Amygdala (tissue), 56 donors: Measurements from ENCODE around the gene ATP5ME.
A peak's percentile ranks its signal among the peaks of the same experiment; 100 is the strongest.
"Not testable (repeated sequence)": the region's sequence is repeated elsewhere in the genome, so short reads cannot be mapped to it uniquely, and the experiment has no call there.

Experiments
- DNase-seq, 56 donors: peaks; one replicate each; lab custom pipeline; 2025; lab: John Stamatoyannopoulos, UW

ATP5ME gene

DNA sequence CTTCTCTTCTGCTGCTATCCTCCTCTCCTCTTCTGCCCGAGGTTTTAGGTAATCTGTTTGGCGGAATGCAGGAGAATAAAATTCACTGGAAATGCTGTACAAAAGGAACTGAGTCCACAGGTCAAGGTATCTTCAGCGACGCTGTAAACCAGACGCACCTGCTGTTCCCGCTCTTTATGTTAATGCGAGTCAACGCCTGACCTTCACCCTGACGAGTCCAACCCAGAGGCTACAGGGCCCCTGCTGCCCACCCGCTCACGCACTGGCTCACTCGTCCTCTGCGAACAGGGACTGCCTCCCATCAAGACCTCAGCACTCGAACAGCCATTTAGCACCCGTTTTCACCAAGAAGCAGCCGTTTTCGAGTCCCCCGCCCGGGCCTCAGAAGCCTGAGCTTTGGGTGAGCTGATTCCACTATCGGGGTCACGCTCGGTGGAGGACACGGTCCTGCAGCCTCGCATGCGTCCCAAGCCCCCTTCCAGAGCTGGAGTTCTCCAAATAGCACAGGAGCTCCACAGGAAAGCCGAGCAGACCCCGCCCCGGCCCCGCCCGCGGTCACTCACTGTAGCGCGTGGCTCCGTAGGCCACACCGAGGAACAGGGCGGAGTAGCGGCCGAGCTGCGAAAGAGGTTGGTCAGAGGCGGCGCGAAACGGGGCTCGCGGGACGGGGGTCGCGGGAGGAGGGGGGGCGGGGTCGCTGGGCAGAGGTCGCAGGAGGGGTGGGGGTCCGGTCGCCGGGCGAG lies 556 bp downstream of the ATP5ME start:
- DNase-seq = peak in 2 of 56 donors; percentile 21 to 36

DNA sequence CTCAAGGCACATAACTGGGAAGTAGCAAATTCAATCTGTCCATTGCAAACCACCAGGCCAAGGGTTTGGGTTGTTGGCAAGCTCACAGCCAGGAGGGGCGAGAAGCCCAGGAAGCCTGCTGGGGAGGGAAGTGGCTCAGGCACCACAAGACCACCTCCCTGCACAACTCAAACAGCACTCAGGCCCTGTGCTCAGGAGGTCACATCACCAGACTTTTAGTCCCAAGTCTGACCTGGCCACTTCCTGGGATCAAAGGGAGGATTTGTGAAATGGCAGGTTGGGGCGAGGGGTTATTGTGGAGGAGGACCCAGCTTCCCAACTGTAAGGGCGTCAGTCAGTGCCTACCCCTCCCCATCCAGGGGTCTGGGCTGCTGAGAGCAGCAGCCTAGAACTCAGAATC lies 2.3 kb downstream of the ATP5ME start:
- no peak for DNase-seq

DNA sequence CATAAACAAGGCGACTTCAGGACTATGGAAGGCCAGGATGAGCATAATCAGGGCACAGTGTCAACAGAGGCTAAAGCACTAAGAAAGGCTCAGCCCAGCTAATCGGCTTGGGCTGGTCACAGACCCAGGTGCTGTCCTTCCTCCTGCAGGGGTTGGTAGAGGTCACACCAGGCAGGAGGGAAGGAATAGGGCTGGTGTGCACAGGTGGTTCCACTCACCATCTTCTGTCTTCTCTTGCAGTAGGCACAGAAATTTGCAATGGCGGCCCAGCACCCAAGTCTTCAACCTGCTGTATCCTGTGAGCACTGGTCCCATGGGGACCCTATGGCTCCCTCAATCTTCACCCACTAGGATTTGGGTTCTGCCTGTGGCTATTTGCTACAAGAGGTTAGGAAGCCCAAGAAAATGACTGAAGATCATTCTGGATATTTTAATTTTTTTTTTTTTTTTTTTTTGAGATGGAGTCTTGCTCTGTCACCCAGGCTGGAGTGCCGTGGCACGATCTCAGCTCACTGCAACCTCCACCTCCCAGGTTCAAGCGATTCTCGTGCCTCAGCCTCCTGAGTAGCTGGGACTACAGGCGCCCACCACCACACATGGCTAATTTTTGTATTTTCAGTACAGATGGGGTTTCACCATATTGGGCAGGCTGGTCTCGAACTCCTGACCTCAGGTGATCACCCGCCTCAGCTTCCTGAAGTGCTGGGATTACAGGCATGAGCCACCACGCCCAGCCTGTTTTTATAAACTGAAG lies 4.1 kb downstream of the ATP5ME start:
- not testable (repeated sequence) for DNase-seq

DNA sequence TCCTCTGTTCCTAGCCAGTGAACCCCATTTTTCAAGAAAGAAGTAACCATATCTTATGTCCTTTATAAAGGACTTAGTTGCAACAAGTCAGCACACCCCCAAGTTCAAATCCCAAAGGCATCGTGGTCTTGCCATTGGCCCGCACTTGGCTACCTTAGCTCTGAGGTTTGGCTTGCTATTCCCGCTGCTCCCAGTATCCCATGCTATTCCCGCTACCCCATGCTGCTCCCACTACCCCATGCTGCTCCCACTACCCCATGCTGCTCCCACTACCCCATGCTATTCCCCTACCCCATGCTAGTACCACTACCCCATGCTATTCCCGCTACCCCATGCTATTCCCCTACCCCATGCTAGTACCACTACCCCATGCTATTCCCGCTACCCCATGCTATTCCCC lies 5.9 kb downstream of the ATP5ME start:
- DNase-seq = not testable (repeated sequence)

DNA sequence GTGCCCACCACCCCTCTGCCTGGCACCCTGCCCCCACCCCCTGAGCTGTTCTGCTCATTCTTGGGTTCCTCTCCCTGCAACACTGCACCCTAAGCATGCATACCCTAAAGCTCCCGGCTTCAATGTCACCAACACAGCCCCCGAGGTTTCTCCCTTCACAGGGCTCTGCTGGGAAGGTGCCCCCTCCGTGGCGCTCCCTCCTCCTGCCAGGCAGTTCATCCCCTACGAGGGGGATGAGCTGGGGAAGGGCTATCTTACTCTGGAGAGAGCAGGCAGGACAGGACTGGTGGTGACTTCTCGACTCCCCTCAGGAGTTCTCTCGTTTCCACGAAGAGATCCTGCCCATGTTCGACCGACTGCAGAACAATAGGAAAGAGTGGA lies 6.5 kb downstream of the ATP5ME start:
- no peak for DNase-seq

DNA sequence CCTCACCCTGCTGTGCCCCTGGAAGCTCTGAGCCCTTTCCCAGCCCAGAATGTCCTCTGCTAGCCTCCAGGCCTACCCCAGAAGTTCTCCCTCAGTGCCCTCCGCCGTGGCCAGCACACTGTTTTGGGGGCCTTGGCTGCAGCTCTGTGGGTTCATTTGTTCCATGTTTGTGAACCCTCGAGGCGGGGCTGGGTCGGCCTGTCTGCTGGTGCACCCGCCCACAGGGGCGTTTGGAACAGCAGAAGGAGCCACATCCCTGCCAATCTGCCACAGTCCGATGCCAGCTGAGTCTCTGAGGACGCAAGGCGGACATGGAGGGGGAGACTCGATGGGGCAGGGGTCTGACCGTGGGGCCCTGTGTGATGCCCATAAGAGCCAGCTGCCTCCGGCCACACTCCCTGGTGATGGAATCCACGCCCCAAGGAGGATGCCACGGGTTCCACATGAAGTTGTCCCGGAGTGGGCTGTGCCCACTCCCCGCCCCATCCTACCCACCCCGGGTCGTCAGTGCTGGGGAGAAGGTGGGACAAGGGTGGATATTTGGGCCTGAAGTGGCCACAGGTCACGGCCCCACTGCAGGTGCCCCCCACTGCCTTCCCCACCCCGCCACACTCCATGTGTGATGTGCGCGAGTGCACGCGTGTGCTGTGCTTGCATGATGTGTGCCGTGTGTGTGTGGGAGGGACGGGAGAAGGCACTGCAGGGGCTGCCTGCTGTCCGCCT lies 7.1 kb downstream of the ATP5ME start:
- peak in 1 of 56 donors; percentile 14 for DNase-seq

DNA sequence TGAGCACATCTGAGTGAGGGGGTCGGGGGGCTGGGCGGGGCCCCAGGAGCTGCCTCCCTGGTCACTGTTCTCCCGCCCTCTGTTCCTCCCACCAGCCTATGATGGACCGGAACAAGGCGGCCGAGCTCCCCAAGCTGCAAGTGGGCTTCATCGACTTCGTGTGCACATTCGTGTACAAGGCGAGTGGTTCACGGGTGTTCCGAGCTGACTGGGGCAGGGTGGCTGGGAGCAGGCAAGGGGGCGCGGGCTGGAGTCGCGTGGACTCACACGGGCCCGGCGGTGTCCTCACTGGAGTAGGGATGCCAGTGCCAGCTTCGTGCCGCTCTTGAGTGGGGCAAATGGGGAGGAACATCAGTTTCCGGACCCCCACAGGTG lies 7.7 kb downstream of the ATP5ME start:
- DNase-seq = peak in 1 of 56 donors; percentile 61

DNA sequence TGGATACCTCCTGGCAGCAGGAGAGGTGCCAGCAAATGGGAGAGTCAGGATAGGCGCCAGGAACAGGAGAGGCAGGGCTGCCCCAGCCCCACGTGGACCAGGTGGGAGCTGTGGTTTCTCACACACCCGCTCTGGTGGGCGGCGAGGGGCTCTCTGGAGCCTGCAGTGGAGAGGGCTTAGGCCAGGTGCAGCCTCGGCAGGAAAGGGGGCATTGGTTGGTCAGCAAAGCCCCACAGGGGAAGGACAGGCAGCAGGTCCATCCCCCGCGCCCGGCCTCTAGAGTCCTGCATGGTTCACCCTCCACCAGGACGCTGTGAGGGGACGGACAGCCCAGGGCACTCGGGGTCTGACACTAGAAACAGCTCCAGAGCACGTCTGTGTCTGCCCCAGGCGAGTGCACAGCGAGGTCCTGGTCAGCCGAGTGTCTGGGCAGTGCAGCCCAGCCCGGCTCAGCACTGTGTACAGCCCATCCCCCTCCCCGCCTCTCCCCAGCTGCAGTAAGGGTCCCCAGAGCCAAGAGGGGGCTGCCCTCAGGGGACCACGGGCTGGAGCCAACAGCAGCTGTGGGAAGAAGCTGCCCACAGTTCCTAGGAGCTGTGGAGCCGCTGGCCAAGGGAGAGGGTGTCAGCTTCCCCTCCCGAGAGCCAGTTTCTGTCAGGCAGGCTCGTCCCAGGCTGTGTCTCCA lies 8.2 kb downstream of the ATP5ME start:
- DNase-seq = peak in 9 of 56 donors; percentile 24 to 68 (median 47)

DNA sequence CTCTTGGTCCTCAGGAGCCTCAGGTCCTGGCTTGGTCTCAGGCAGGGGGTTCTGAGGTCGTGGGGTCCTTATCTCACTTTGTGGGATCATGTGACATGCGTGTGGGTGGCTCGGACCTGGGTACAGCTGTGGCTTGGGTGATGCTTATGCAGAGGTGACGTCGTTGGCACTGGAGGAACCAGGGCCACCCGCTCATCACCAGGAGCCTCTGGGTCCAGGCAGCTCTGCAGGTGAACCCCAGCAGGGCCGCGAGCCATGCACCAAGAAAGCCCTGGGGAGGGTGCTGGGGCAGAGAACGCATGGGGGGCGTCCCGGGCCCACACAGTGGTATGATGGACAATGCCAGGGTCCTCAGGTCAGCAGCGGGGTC lies 8.7 kb downstream of the ATP5ME start:
- peak in 1 of 56 donors; percentile 36 for DNase-seq

DNA sequence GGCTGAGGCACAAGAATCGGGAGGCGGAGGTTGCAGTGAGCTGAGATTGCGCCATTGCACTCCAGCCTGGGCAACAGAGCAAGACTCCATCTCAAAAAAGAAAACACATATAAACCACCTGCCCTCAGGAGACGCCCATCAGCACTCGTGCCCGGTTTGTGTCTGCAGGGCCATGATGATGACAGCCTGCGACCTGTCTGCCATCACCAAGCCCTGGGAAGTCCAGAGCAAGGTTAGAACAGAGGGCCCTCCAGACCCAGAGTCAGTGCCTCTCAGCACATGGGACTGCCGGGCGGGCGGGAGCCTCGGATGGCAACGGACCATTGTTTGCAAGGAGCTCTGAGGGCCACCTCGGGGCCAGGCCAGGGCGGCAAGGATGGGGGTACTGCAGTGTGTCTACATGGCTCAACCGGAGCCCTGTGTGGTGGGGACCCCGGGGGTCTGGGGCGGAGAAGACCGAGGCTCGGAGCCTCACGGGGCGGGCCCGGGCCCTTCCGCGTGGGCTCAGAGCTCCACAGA lies 9.3 kb downstream of the ATP5ME start:
- no peak for DNase-seq

DNA sequence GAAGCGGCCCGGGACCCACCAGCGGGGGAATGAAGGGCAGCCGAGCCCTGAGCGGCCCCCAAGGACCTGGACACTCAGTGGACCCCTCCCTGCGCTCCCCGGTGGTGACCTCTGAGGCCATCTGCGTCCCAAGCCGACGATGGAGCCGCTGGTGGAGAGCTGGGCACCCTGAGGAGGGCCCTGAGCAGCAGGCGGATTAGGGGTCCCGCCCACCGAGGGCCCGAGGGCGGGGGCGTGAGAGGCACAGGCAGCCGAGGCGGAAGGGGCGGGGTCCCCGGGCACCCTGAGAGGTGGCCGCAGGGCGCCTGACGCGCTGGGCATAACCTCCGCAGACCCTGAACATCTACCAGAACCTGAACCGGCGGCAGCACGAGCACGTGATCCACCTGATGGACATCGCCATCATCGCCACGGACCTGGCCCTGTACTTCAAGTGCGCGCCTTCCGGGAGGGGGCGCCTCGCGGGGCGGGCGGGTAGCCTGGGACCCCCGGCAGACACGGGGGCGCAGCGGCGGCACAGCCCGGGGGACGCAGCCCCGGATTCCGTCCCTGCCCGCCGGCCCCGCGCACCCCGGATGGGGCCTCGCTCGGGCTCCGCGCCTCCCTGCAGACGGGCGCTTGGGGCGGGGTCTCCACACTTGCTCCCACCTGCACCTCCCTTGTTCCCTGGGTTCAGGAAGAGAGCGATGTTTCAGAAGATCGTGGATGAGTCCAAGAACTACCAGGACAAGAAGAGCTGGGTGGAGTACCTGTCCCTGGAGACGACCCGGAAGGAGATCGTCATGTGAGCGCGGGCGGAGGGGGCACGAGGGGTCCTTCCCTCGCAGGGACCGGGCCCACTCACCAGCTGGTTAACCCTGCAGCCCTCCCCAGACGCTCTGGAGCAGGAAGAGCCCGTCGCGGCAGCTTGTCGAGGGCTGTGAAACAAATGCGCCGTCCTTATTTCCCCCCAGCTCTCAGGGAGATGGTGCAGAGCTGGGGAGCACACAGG lies 10.3 kb downstream of the ATP5ME start:
- peak in 14 of 56 donors; percentile 10 to 79 (median 43) for DNase-seq

DNA sequence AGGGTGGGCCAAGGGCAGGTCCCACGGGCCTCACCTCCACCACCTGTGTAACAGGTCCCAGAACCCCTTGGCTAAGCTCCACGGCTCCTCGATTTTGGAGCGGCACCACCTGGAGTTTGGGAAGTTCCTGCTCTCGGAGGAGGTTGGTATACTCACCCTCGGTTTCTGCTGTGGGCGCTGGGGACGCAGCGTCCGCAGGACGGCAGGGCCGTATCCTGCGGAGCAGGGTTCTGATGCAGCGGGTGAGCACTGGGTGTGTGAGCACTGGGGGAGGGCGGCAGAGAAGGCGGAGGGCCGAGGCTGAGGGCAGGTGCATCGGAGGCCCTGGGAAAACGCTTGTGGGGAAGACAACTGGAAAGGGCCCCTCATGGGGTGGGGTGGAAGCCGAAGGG lies 11.0 kb downstream of the ATP5ME start:
- no peak for DNase-seq

DNA sequence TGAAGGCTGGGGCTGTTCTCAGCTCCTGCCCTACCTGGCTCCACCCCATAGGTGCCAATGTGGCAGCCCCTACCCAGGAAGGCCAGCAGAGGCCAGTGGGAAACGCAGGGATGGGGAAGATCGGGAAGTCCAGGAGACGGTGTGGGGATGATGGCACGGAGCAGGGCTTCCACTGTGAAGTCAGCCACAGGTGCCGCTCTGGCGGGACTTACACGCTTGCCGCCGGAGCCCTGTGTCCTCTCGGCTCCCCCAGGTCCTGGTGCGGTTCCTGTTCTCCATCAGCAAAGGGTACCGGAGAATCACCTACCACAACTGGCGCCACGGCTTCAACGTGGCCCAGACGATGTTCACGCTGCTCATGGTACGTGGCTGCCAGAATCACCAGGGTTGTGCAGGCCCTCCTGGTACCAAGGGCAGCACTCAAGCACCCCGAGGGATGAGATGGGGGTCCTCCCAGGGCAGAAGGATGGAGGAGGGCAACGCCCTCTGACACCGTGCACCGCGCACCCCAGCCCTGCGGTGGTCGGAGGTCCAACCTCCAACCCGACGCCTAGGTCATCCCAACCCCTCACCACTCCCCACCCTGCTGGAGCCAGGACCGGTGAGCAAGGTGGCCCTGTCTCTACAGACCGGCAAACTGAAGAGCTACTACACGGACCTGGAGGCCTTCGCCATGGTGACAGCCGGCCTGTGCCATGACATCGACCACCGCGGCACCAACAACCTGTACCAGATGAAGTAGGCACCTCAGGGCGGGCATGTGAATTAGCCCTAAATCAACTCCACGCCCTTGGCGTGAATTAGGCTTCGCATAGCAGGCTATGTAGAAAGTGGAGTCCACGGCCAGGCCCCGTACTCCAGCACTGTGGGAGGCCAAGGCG lies 12.0 kb downstream of the ATP5ME start:
- no peak for DNase-seq

DNA sequence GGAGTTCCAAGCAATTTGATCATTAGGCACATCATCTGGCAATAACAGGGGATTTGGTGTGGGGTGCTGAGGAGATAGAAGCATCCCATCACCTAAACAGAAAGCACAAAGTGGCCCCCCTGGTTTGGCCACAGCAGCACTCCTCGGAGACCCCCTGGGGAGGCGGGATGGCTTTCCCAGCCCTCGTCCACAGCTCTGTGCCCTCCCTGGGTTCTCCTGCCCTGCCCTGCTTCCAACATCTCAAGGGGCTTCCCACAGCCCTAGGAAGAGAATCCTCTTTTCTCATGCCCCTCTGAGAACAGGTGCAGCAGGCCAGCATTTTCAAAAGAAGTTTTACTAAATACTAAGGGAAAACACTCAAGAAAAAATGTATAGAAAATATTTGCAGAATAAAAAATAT lies 12.8 kb downstream of the ATP5ME start:
- no peak for DNase-seq

DNA sequence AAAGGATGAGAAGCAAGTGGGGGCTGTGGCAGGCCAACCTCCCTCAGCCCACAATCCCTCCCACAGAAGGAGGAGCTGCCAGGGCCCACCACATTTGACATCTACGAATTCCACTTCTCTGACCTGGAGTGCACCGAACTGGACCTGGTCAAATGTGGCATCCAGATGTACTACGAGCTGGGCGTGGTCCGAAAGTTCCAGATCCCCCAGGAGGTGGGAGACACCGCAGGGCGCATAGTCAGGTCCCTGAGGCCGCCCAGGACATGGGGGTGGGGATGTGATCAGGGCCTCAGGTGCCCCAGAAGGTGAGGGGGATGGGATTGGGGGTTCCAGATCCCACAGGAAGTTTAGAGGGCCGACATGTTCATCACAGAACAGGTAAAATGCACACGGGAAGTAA lies 13.7 kb downstream of the ATP5ME start:
- no peak for DNase-seq

DNA sequence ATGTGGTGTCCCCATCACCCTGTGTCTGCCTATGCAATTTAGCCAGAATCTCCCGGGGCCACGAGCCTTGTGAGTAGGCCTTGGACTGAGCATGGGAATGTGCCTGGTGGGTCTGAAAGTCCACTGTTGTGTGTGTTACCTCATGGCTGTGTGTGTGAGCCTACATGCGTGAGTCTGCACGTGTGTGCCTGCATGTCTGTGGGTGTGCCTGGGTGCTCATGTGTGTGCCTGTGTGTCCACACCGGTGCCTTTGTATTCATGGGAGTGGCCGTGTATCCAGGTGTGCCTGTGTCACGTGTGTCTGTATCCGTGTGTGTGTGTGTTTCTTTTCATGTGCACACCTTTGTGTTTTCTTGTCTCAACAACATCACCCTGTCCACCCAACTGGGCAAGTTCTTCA lies 14.2 kb downstream of the ATP5ME start:
- DNase-seq = no peak

DNA sequence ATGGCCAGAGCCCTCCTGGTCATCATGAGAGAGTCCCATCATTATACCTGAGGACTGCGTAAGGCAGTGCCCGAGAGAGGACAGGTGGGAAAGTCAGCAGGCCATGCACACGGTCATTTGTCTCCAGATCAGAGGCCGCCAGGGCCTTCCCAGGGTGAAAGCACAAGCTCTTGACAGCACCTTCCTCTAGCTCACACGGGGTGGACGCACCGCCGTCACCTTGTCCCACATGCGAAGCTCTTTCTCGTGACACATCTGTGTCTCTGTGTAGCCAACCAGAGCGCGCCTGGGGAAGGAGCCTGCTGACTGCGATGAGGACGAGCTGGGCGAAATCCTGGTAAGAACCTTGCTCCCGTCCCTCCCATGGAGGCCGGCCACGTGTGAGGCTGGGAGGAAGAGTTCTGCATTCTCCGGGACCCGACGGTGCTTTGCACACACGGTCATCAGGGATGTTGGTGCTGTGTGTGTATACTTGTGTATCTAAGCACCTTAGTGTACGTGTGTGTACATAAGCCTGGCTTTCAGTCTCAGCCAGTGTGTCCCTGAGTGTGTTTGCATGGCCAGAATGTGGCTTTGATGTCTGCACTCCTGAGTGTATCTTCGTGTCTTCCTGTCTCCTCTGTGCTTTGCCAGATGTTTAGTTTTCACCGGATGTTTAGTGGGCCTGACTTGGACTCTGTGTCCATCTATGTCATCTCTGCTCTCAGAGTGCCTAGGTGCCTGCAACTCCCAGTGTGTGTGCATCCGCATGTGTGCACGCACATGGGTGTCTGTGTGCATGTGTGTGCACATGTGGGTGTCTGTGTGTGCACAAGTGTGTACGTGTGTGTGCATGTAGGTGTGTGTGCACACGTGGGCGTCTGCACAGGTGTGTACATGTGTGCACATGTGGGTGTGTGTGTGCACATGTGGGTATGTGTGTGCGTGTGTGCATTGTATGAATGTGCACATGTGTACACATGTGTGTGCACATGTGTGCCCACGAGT lies 15.1 kb downstream of the ATP5ME start:
- no peak for DNase-seq
